GM21619 (cell line): ENCODE results near the gene TCF4.
A peak's percentile ranks its signal among the peaks of the same experiment; 100 is the strongest.

Source experiments
- ATAC-seq: cut with Tn5 transposase; IDR thresholded peaks from one replicate; pipeline ENCODE4 v1.9.1; 2021; ENCODE audit not compliant: unreplicated experiment

TCF4 gene

DNA sequence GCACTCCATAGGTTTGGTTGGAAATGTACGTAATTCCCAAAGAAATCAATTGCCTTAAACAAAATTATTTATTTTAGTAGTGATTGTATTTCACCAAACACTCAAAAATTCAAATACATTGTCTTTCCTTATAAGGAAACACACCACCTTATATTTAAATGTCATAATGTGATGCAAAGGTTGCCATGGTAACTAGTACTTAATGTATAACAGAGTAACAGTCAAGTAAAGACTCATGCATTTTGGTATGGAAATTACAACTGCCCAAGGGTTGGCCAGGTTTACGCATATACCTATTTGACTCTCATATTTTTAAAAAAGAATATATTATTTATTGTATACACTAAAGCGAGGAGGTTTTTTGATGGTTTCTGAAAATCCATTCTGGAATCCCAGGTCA is 231.2 kb downstream of the TCF4 start:
- ATAC-seq: no peak

DNA sequence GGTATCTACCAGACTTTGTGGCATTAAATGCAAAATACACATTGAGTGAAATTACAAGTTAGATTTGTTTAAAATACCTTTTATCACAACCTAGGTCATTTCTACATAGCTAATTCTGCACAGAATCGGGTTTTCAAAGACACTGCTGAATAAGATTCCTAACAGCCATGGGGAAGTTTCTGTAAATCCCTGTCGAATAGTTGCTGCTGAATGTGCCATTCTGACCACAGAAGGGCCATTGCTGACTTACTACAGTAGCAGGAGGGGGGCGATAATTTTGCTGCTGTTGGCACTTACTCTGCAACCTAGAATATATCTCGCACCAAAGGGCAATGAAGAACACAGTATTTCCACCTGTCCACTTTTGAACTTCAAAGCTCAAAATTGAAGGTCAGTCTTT is 232.8 kb downstream of the TCF4 start:
- no peak for ATAC-seq

- ATAC-seq: no peak
Observed at GRCh38 chr18:55354795-55355194, 233.2 kb downstream of the TCF4 start.

DNA sequence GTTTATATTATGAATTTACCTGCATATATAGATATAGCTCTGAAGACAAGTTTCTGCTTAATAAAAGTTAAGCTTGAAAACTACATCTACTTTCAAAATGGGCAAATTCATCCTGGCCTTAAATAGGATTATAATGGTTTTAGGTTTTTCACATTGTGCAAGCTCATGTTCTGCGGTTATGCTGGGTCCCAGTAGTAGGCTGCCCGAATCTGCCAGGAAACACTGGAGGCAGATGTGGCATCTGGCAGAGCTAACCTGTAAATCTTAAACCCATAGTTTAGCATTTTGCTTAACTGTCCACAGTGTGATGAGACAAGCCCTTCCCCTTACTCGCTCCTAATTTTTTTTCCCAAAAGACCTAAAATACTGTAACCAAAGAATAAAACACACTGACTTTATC is 234.2 kb downstream of the TCF4 start:
- no peak for ATAC-seq

- no peak for ATAC-seq
Observed at GRCh38 chr18:55353391-55353790, 234.6 kb downstream of the TCF4 start.

DNA sequence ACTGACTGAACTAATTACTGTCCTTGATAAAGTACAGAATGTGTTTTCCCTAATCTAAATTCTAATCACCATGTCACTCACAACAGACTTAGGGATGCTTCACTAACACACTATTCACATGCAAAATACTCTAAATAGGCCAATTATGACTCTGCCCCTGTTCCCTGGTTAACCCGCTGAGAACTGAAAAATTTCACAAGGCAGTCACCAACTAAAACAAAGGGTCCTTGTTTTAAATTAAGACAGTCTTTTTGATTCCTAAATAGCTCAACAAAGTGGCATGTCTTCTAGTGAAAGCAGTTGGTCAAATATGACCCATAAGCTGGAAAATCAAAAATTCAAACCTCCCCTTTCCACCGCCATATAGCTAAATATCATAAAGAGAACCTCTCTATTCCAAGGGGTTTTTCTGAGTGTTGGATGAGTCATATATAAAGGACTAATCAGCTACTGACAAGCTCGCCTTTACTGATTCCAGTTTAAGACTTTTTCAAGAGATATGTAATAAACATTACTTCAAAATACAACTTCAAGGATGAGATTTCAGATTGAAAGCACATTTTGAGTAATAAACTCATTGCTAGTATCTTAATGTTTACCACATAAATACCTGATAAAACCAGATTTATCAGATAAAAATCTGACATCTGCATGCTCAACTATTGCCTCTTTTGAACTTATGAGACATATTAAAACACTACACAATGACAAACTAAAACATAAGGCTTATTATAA is 235.8 kb downstream of the TCF4 start:
- ATAC-seq: no peak

GRCh38 chr18:55351241-55351691 is 236.7 kb downstream of the TCF4 start:
- no peak for ATAC-seq

DNA sequence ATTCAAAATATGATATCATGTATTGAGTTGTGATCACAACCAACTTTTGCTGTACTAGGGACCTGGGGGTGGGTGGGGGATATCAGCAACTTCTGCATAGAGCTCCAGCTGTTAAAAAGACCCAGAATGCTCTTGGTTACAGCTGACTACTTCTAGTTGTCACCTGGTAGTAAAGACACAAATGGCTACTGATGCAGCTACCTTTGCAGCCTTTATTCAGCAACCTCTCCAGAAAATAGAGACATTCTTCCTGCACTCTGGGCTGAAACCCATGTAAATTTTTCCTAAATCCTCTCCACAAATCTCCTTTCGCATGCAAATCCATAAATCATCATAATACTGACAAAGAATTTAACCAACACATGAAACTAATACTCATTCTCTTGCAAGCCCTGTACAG is 238.3 kb downstream of the TCF4 start:
- no peak for ATAC-seq

DNA sequence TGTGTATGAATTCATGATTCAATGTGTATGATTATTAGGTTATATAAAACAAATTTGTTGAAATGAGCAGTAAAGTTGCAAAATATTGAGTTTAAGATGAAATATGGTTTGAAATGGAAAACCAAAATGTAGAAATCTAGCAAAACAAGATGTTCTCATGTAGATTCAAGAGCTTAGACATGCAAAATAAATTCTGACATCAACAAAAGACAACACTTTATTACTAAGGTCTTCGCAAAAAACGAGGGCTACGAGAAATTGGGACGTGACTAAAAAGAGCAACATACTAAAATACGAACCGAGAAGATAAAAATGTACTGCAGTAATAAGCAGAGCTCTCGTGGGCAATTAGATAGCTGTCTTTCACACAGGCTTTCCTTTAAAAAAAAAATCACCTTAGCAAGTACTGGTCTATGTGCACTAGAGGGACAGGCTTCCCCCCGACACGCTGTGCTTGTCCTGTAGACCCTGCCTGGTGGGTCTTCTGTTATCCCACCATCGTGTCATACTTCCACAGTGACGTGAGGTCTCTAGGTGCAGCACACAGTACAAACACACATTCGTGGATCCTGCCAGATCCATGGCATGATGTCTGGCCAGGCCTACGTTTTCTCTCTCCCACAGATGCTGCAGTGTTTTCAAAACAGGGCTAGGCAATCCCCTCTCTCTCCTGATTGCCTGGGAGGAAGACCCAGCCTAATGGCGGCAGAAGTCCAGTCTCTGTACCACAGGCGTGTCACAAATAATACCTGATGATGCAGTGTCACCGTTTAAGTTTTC is 240.8 kb downstream of the TCF4 start:
- no peak for ATAC-seq

- ATAC-seq: no peak
Observed at GRCh38 chr18:55346387-55346786, 241.6 kb downstream of the TCF4 start.

GRCh38 chr18:55345103-55345950 is 242.7 kb downstream of the TCF4 start:
- no peak for ATAC-seq

DNA sequence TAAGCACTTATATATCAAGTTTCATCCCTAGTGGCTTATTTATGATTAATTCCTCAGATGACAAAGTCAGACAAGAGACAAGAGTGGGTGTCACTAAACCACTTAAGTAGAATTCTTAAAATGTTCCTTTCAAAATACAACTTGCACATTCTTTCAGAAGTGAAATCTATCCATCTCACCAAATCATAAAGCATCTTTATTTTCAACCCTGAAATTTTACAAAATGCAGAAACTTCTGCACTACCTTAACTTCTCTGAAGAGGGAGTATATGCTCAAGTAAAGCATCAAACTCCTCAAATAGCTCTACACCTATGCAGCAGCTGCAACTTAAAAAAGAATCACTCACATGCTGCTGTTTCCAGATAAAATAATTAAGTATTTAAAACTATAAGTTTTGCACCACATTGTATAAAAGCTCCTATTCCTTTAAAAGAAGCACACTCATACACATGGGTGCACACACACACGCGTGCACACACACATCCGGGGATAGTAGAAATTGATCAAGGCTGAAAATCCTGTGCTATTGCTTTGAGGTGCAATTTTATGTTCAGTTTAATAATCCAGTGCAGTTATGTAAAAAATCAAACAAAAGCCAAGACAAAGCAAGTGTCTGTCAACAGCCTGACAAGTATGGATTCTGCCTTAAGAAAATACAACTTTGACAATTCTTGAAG is 244.5 kb downstream of the TCF4 start:
- ATAC-seq: peak; percentile 55

DNA sequence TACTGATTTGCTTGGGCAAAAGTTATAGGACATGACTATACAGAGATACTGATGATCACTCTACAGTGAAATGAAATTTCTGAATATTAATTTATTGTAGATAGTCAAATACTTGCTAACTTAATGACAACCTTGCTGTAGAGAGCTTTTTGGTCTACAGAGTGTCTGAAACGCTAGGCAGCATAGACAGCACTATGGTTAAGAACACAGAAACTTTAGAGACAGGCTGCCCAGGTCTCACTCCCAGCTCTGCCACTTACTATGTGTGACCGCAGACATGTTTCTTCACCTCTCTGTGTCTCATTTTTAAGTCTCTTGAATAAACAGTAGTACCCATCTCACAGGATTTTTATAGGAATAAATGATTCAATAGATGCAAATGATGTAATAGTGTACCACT is 247.0 kb downstream of the TCF4 start:
- ATAC-seq: no peak

GRCh38 chr18:55339990-55340389 is 248.0 kb downstream of the TCF4 start:
- ATAC-seq: no peak

DNA sequence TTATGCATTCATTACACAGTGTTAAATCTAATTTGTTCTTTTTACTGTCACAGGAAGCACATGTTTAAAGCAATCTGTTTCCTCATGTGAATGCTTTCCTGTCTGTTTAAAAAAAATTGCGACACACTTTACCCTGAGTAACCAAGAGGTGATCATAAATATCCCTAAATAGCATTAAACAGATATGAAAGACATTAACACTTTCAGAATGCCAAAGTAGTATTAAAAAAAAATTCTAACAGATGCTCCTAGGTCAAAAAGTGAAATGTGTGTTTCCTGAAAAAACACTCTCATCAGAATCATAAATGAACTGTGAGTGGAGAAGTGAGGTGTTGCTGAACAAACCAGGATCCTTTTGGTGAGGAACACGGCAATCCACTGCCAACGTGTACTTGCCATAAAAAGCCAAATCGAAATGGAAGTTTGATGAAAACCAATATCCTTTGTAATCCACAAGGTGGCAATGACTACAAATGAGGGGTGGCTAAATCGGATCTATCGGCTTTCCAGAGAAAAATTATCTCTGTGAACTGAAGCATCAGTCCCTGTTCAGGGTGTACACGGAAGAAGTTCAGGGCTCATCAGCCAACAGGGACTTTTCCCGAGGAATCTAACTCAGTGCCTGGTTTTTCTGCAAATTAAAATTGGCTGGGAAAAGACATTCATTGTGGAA is 248.9 kb downstream of the TCF4 start:
- no peak for ATAC-seq

DNA sequence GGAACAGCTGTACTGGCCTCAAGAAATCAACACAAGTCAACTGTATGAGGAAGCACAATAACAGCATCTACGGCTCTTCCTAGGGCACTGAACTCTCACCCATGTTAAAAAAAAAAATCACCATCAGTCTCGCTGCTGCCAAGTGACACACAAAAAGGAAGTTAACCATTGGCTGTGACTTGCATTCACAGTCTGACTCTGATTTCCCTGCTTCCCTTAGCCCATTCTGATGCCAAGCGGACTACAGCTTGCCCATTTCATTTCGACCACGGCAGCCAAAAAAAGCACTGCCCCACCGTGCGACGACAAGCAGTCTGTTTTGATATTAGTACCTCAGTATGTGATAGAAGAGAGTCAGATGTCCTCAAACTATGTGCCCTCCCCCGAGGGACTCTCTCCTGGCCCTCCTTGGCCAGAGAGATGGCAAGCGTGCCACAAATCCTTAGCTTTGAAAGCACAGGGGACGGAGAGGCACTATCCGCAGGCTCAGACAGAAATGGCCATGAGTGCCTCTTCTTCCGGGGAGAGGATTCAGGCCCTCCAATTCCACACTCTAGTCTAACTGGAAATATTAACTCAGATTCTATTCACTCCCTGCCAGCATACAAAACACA is 250.0 kb downstream of the TCF4 start:
- ATAC-seq: no peak

DNA sequence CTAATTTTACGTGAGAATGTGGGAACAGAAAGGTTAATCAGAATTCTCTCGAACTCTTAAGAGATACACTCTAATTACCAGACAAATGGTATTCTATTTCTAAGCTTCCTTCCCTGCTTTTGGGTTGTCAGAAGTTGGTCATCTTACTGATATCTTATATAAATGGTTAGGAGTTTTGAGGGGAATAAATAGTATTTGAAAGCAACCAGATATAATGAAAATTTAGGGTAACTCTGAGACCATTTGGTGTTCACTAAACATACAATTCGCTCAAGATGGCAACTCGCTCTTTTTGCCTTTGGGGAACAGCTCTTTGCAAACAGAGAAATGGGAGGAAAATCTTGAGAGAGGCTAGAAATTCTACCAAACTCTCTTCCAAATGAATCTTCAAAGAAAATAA is 250.9 kb downstream of the TCF4 start:
- no peak for ATAC-seq

GRCh38 chr18:55336438-55337100 is 251.4 kb downstream of the TCF4 start:
- no peak for ATAC-seq

DNA sequence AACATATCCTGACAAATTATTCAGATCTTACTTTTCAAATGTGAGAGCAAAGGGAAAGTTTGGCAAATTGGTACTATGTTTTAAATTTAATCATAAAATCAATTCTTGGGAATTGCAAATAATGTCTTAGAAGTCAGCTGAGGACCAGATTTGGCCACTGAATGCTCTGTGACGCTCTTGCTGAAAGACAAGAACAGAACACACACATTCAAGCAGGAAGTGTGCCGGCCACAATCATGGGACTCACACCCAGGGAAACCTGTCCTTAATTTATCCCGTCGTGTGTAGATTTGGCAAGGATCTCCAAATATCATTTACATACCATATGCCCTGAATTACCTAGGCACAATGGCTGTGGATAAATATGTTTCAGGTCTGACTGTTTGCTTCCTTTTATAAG is 253.1 kb downstream of the TCF4 start:
- no peak for ATAC-seq

DNA sequence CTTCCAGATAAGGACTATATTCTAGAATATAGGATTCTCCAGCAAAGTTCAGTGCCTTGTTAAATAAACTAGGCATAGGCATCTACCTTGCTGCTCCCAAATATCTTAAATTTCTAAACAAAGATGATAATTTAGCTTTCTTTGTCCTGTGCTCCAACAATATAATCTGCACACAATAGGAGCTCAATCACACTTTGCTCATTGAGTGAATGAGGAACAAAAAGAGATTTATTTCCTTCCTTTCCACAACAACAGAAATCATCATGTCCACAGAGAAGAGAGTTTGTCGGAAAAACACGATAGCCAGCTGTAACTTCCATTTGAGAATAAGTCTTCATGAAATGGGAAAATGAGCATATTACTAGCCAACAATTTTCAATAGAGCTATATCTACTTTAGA is 256.7 kb downstream of the TCF4 start:
- ATAC-seq: no peak
